Prostate gland (tissue), 2 donors: Measurements from ENCODE around the gene CENPW. TPM values are rescaled to one million over a fixed set of nuclear protein-coding genes. Genes with fewer than 3 reads are reported as not detected.

Experiments used
- DNase-seq: peaks from one replicate; pipeline ENCODE4 v3.0.0-alpha.2; 2019; ENCODE audit warnings: low spot score
- H3K27ac ChIP-seq, 2 donors: fragments of 200-600 bp; sonication (generic); 2 replicates each; pipeline ENCODE4 v1.5.1; 2017 to 2019
- H3K27me3 ChIP-seq: fragments of 200-600 bp; sonication (generic); replicated peaks from 2 replicates; pipeline ENCODE4 v1.5.1; 2019; ENCODE audit not compliant: insufficient read depth
- H3K36me3 ChIP-seq, 2 donors: fragments of 200-600 bp; sonication (generic); 1 replicate in 1 of 2; 2 replicates in 1 of 2; pipeline versions ENCODE4 v1.5.1 to v1.8.1; 2017 to 2019
- H3K4me1 ChIP-seq: fragments of 200-600 bp; sonication (generic); replicated peaks from 2 replicates; pipeline ENCODE4 v1.5.1; 2019
- H3K4me3 ChIP-seq, 2 donors: fragments of 200-600 bp; sonication (generic); 2 replicates each; pipeline ENCODE4 v1.5.1; 2017 to 2019
- H3K9me3 ChIP-seq: fragments of 200-600 bp; sonication (generic); 2 replicates; pipeline ENCODE4 v1.5.1; 2017
- POLR2A ChIP-seq: fragments of 450-650 bp; IDR thresholded peaks from one replicate; pipeline ENCODE4 v1.6.1; 2016; ENCODE audit warnings: antibody characterized with exemption, mild to moderate bottlenecking
- POLR2AphosphoS5 ChIP-seq: sonication (generic); formaldehyde crosslinking; IDR thresholded peaks from one replicate; pipeline ENCODE4 v1.6.1; 2017; ENCODE audit warnings: antibody characterized with exemption
- WGBS: methylation state at CpG from one replicate; pipeline ENCODE4 v1.1.5; 2018; 5-methylcytosine and 5-hydroxymethylcytosine counted together
- intact Hi-C: fragments of 100-400 bp; cut with DNase I; formaldehyde crosslinking; loops from one replicate; pipeline ENCODE4 v1.14.2; 2022
- total RNA-seq, 2 donors: library from RNA; depleted of rRNA; stranded (reverse); fragments of >200 nt; gene quantifications; one replicate each; pipeline ENCODE4 v1.1.0, GENCODE V29; 2016
- TF ChIP-seq, protein P1 (sequence below), 4 experiments: fragments of 200-600 bp in 2 of 4; fragments of 450-650 bp in 2 of 4; sonication (generic) in 2 of 4; IDR thresholded peaks; 1 replicate in 3 of 4; 2 replicates in 1 of 4; pipeline ENCODE4 v1.5.1; 2016 to 2019; ENCODE audit warnings: antibody characterized with exemption in 4 of 4, mild to moderate bottlenecking in 2 of 4, moderate library complexity in 2 of 4

Gene CENPW
- total RNA-seq, 2 donors from 2014 or later = 2.1 TPM; not detected in 1

DNA sequence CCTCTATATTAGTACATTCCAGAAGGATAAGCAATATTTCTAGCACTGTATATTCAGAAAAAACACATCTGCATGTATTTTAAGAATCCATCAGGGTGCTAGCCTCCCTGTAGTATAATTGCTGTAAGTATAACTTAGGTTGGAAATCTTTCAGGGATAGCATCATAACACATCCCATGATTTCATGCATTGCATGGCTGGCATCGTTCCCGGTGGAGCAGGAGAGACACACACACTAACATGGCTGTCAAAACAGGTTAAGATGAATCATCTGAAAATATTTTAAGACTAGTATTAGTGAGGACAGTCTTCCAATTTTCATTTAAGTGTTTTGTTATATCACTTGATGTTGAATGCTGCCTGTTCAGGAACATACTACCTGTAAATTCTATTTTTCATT lies 32.1 kb upstream of the CENPW start:
- Histone ChIP-seq H3K36me3 (no peaks in the 10 kb centered on the region), H3K27ac (no peak overlapping the region), H3K4me3 (no peak overlapping the region), H3K4me1 (no peaks in the 10 kb centered on the region), H3K9me3 (no peaks in the 10 kb centered on the region), H3K27me3 (no peaks in the 10 kb centered on the region)
- WGBS = 79% methylated on average over 2 of the region's 2 CpGs
- intact Hi-C loops = no loop called here
- TF ChIP-seq POLR2AphosphoS5 (no peak), POLR2A (no peak)
- TF ChIP-seq, protein P1, sequence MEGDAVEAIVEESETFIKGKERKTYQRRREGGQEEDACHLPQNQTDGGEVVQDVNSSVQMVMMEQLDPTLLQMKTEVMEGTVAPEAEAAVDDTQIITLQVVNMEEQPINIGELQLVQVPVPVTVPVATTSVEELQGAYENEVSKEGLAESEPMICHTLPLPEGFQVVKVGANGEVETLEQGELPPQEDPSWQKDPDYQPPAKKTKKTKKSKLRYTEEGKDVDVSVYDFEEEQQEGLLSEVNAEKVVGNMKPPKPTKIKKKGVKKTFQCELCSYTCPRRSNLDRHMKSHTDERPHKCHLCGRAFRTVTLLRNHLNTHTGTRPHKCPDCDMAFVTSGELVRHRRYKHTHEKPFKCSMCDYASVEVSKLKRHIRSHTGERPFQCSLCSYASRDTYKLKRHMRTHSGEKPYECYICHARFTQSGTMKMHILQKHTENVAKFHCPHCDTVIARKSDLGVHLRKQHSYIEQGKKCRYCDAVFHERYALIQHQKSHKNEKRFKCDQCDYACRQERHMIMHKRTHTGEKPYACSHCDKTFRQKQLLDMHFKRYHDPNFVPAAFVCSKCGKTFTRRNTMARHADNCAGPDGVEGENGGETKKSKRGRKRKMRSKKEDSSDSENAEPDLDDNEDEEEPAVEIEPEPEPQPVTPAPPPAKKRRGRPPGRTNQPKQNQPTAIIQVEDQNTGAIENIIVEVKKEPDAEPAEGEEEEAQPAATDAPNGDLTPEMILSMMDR (IDR thresholded peaks at IDR 0.05) = no peak
- DNase-seq = no peak

- no peak for DNase-seq
- H3K27me3 ChIP-seq = no peaks in the 10 kb centered on the region
- WGBS = 90% methylated on average over 3 of the region's 3 CpGs
- intact Hi-C loops = no loop called here
- no peaks in the 10 kb centered on the region for H3K9me3 ChIP-seq
- TF ChIP-seq, protein P1 (IDR thresholded peaks at IDR 0.05) = no peak
- TF ChIP-seq POLR2AphosphoS5 (no peak), POLR2A (no peak)
- no peaks in the 10 kb centered on the region for H3K4me1 ChIP-seq
- no peak overlapping the region for H3K27ac ChIP-seq
- H3K36me3 ChIP-seq = no peaks in the 10 kb centered on the region
- H3K4me3 ChIP-seq = no peak overlapping the region
Observed at GRCh38 chr6:126308362-126308761, 31.6 kb upstream of the CENPW start.

DNA sequence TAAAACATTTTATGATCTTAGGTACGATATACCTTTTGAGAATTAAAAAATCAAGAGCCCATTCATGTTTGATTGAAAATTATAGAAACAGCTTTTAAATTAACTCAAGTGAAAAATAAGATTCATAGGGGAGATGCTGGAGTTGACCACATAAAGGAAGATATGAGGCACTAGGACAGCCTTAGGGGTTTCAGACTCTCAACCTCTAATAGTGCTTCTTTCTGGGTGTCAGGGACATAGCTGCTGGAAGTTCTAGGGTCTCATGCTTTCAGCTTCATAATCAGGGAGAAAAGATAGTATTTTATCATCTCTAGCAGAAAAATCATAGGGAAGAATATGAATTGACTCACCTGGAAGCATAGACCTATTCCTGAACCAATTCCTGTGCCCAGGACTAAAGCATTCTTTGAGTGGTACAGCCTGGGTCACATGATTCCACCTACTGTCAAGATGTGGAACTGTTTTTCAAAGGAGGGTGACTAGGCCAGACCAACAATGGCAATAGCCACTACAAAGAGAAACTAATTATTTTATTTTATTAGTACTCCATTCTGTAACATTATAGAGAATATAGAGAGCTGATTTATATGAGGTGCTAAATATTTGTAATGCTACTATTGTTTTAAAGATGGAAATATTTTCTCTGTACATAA lies 27.8 kb upstream of the CENPW start:
- Histone ChIP-seq H3K4me1 (no peaks in the 10 kb centered on the region), H3K4me3 (no peak overlapping the region), H3K27me3 (no peaks in the 10 kb centered on the region), H3K9me3 (no peaks in the 10 kb centered on the region), H3K27ac (no peak overlapping the region), H3K36me3 (no peaks in the 10 kb centered on the region)
- 69% methylated on average over 1 of the region's 1 CpG for WGBS
- TF ChIP-seq POLR2A (no peak), POLR2AphosphoS5 (no peak)
- TF ChIP-seq, protein P1 (IDR thresholded peaks at IDR 0.05) = no peak
- DNase-seq = no peak
- intact Hi-C loops = no loop called here

GRCh38 chr6:126313941-126314340 lies 26.0 kb upstream of the CENPW start:
- TF ChIP-seq POLR2AphosphoS5 (no peak), POLR2A (no peak)
- TF ChIP-seq, protein P1 (IDR thresholded peaks at IDR 0.05) = no peak
- WGBS = 91% methylated on average over 1 of the region's 1 CpG
- no peaks in the 10 kb centered on the region for H3K9me3 ChIP-seq
- intact Hi-C loops = no loop called here
- no peaks in the 10 kb centered on the region for H3K4me1 ChIP-seq
- no peak for DNase-seq
- no peak overlapping the region for H3K4me3 ChIP-seq
- no peaks in the 10 kb centered on the region for H3K27me3 ChIP-seq
- H3K27ac ChIP-seq = no peak overlapping the region
- H3K36me3 ChIP-seq = no peaks in the 10 kb centered on the region

GRCh38 chr6:126318797-126319196 lies 21.1 kb upstream of the CENPW start:
- H3K9me3 ChIP-seq = no peaks in the 10 kb centered on the region
- DNase-seq = no peak
- H3K4me3 ChIP-seq = no peak overlapping the region
- 85% methylated on average over 1 of the region's 1 CpG for WGBS
- no peaks in the 10 kb centered on the region for H3K4me1 ChIP-seq
- TF ChIP-seq, protein P1 (IDR thresholded peaks at IDR 0.05) = no peak
- TF ChIP-seq POLR2AphosphoS5 (no peak), POLR2A (no peak)
- no peaks in the 10 kb centered on the region for H3K36me3 ChIP-seq
- H3K27me3 ChIP-seq = no peaks in the 10 kb centered on the region
- H3K27ac ChIP-seq = no peak overlapping the region
- intact Hi-C loops = no loop called here
